HCT116 (cell line): ENCODE data around the gene LRRC9. TPM values are rescaled to one million over a fixed set of nuclear protein-coding genes. Genes with fewer than 3 reads are reported as not detected.

Experiments
- ATAC-seq: fragments of 200-7000 bp; cut with Tn5 transposase; 2 replicates; pipeline ENCODE4 v1.9.1; 2020; ENCODE audit warnings: mild to moderate bottlenecking, moderate library complexity
- BruUV-seq: library from RNA; stranded (reverse); fragments of 400-500 nt; replicated peaks from 2 replicates; lab custom pipeline; 2021; lab: Mats Ljungman, UMichigan
- CTCF ChIA-PET: fragments of 300-600 bp; sonication (Branson Sonifier 250); formaldehyde crosslinking; loops from one replicate; lab custom pipeline; 2021; ENCODE audit warnings: antibody characterized with exemption; lab: Charles Lee
- POLR2A ChIA-PET: fragments of 300-600, 350-600 bp; sonication (Branson Sonifier 250); formaldehyde crosslinking; loops from one replicate; lab custom pipeline; 2021; ENCODE audit warnings: antibody characterized with exemption; lab: Charles Lee
- RAD21 ChIA-PET, 2 experiments: fragments of 300-600 bp; sonication (Branson Sonifier 250); formaldehyde crosslinking; loops; one replicate each; lab custom pipeline; 2023; ENCODE audit warnings: low total read pairs in 2 of 2; ENCODE audit not compliant: uncharacterized antibody in 2 of 2, unreplicated experiment in 2 of 2, low non-redundant PET in 1 of 2; lab: Charles Lee
- DNase-seq: peaks from one replicate; pipeline ENCODE4 v3.0.0-alpha.2; 2010; ENCODE audit warnings: low read depth, low spot score
- H2AFZ ChIP-seq: fragments of 200-600 bp; shearing (Covaris generic), sonication (generic); 2 replicates; pipeline ENCODE4 v1.6.1; 2017; ENCODE audit warnings: low read depth, mixed run types, mixed read lengths, antibody characterized with exemption, low read length; ENCODE audit not compliant: poor library complexity, severe bottlenecking
- H3K27ac ChIP-seq: 2 replicates; pipeline ENCODE4 v1.5.1; 2012; ENCODE audit warnings: low read depth, low read length
- H3K27me3 ChIP-seq: fragments of 200-600 bp; sonication (generic); 2 replicates; pipeline ENCODE4 v1.6.1; 2016; ENCODE audit warnings: mixed run types, low read length, mixed read lengths; ENCODE audit not compliant: insufficient read depth
- H3K36me3 ChIP-seq, 2 experiments: fragments of 200-500 bp in 1 of 2; fragments of 200-600 bp in 1 of 2; sonication (Bioruptor generic) in 1 of 2; sonication (generic) in 1 of 2; 2 replicates each; pipeline versions ENCODE4 v1.5.1 to v1.6.1; 2014 to 2016; ENCODE audit warnings: low read length in 2 of 2, inconsistent platforms in 1 of 2, mixed read lengths in 1 of 2, mixed run types in 1 of 2; ENCODE audit not compliant: insufficient read depth in 2 of 2, control insufficient read depth in 1 of 2
- H3K4me1 ChIP-seq, 2 experiments: fragments of 200-600 bp in 1 of 2; sonication (generic) in 1 of 2; 2 replicates each; pipeline versions ENCODE4 v1.5.1 to v1.6.1; 2012 to 2017; ENCODE audit warnings: low read length in 2 of 2, inconsistent platforms in 1 of 2, mild to moderate bottlenecking in 1 of 2, mixed read lengths in 1 of 2, mixed run types in 1 of 2, moderate library complexity in 1 of 2; ENCODE audit not compliant: insufficient read depth in 2 of 2, control insufficient read depth in 1 of 2
- H3K4me2 ChIP-seq: fragments of 200-600 bp; sonication (generic); 2 replicates; pipeline ENCODE4 v1.6.1; 2017; ENCODE audit warnings: mixed run types, low read length, mixed read lengths
- H3K4me3 ChIP-seq, 2 experiments: fragments of 200-600 bp in 1 of 2; sonication (generic) in 1 of 2; replicated peaks in 1 of 2; 2 replicates each; pipeline ENCODE4 v1.5.1; 2011 to 2016; ENCODE audit warnings: low read length in 2 of 2, control low read depth in 1 of 2, low read depth in 1 of 2, mild to moderate bottlenecking in 1 of 2, mixed read lengths in 1 of 2, mixed run types in 1 of 2
- H3K79me2 ChIP-seq: fragments of 200-600 bp; sonication (generic); 2 replicates; pipeline ENCODE4 v1.6.1; 2017; ENCODE audit warnings: mild to moderate bottlenecking, mixed run types, low read length, moderate library complexity, mixed read lengths; ENCODE audit not compliant: insufficient read depth
- H3K9ac ChIP-seq: fragments of 200-600 bp; sonication (generic); 2 replicates; pipeline ENCODE4 v1.6.1; 2016; ENCODE audit warnings: low read length, mixed read lengths
- H3K9me2 ChIP-seq: fragments of 200-600 bp; sonication (generic), shearing (Covaris generic); 2 replicates; pipeline ENCODE4 v1.6.1; 2017; ENCODE audit warnings: mixed run types, mild to moderate bottlenecking, moderate library complexity; ENCODE audit not compliant: insufficient read depth
- H3K9me3 ChIP-seq, 2 experiments: fragments of 200-500 bp in 1 of 2; fragments of 200-600 bp in 1 of 2; sonication (Bioruptor generic) in 1 of 2; sonication (generic) in 1 of 2; 2 replicates each; pipeline ENCODE4 v1.6.1; 2014 to 2017; ENCODE audit warnings: low read length in 2 of 2, mixed read lengths in 2 of 2, inconsistent platforms in 1 of 2, low read depth in 1 of 2, mild to moderate bottlenecking in 1 of 2, mixed run types in 1 of 2, moderate library complexity in 1 of 2; ENCODE audit not compliant: control insufficient read depth in 1 of 2, insufficient read depth in 1 of 2
- H4K20me1 ChIP-seq: fragments of 200-600 bp; sonication (generic), shearing (Covaris generic); 2 replicates; pipeline ENCODE4 v1.6.1; 2017; ENCODE audit warnings: mixed run types, mild to moderate bottlenecking, moderate library complexity; ENCODE audit not compliant: insufficient read depth
- CEBPB ChIP-seq: IDR thresholded peaks from 2 replicates; pipeline ENCODE4 v1.6.1; 2012; ENCODE audit warnings: low read depth
- ELF1 ChIP-seq: IDR thresholded peaks from 2 replicates; pipeline ENCODE4 v1.6.1; 2012; ENCODE audit warnings: low read depth, borderline replicate concordance
- EZH2 ChIP-seq: fragments of 200-600 bp; sonication (generic); IDR thresholded peaks from 2 replicates; pipeline ENCODE4 v1.6.1; 2017; ENCODE audit warnings: antibody characterized with exemption, mixed run types
- FOSL1 ChIP-seq: IDR thresholded peaks from 2 replicates; pipeline ENCODE4 v1.6.1; 2012; ENCODE audit warnings: low read depth
- POLR2AphosphoS5 ChIP-seq: IDR thresholded peaks from 2 replicates; pipeline ENCODE4 v1.6.1; 2011; ENCODE audit warnings: mild to moderate bottlenecking, low read depth, low read length, moderate library complexity
- SIN3A ChIP-seq: IDR thresholded peaks from 2 replicates; pipeline ENCODE4 v1.6.1; 2012; ENCODE audit warnings: low read depth
- YY1 ChIP-seq: IDR thresholded peaks from 2 replicates; pipeline ENCODE4 v1.6.1; 2011; ENCODE audit warnings: low read length, low read depth, moderate library complexity, mild to moderate bottlenecking; ENCODE audit not compliant: insufficient replicate concordance; ENCODE audit errors: extremely low read depth
- ZFX ChIP-seq: fragments of 450-650 bp; IDR thresholded peaks from 2 replicates; pipeline ENCODE4 v1.6.1; 2017
- intact Hi-C: fragments of 100-400 bp; cut with micrococcal nuclease; formaldehyde crosslinking; loops from 2 replicates; pipeline ENCODE4 v1.10.0; 2022
- total RNA-seq: library from RNA; stranded (reverse); gene quantifications from one replicate; pipeline ENCODE4 v1.2.1, GENCODE V29; 2021; ENCODE audit not compliant: unreplicated experiment
- TF ChIP-seq, protein P1 (sequence below), 3 experiments: fragments of 200-600 bp in 1 of 3; sonication (generic) in 1 of 3; IDR thresholded peaks in 2 of 3; conservative IDR thresholded peaks in 1 of 3; 2 replicates each; pipeline ENCODE4 v1.5.1; 2012 to 2017; ENCODE audit warnings: low read depth in 2 of 3, low read length in 2 of 3, antibody characterized with exemption in 1 of 3, borderline replicate concordance in 1 of 3, control low read depth in 1 of 3, mild to moderate bottlenecking in 1 of 3, mixed read lengths in 1 of 3, mixed run types in 1 of 3, moderate library complexity in 1 of 3; ENCODE audit not compliant: insufficient read depth in 1 of 3
- TF ChIP-seq, protein P2 (sequence below): IDR thresholded peaks from 2 replicates; pipeline ENCODE4 v1.6.1; 2012

Gene LRRC9
- total RNA-seq, 1 experiment from 2014 or later, result not detected

DNA sequence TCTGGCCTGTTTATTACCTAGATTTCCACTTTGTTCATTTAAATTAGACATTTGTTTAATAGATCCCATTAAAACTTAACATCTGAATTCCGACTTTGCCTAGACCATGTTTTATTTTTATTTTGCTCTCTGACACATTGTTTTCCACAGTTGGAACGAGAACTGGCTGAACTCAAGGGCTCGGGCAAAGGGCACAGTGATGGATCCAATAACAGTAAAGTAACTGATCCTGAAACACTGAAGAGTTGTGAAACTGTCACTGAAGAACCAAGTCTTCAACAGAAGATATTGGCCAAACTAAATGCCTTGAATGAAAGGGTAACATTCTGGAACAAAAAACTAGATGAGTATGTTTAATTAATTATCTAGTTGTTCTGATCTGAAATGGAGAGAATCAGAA lies 39.7 kb downstream of the LRRC9 start:
- Histone ChIP-seq H2AFZ (no peak overlapping the region), H3K27ac (no peak overlapping the region), H3K27me3 (no peaks in the 10 kb centered on the region), H3K36me3 (no peaks in the 10 kb centered on the region), H3K79me2 (no peaks in the 10 kb centered on the region), H3K4me3 (no peak overlapping the region), H3K9me3 (no peaks in the 10 kb centered on the region), H3K4me1 (no peaks in the 10 kb centered on the region), H3K4me2 (no peak overlapping the region), H4K20me1 (no peaks in the 10 kb centered on the region), H3K9me2 (no peaks in the 10 kb centered on the region), H3K9ac (no peak overlapping the region)
- TF ChIP-seq SIN3A (no peak), ZFX (no peak), POLR2AphosphoS5 (no peak), CEBPB (no peak), ELF1 (no peak), EZH2 (no peak), FOSL1 (no peak), YY1 (no peak)
- TF ChIP-seq, protein P1, sequence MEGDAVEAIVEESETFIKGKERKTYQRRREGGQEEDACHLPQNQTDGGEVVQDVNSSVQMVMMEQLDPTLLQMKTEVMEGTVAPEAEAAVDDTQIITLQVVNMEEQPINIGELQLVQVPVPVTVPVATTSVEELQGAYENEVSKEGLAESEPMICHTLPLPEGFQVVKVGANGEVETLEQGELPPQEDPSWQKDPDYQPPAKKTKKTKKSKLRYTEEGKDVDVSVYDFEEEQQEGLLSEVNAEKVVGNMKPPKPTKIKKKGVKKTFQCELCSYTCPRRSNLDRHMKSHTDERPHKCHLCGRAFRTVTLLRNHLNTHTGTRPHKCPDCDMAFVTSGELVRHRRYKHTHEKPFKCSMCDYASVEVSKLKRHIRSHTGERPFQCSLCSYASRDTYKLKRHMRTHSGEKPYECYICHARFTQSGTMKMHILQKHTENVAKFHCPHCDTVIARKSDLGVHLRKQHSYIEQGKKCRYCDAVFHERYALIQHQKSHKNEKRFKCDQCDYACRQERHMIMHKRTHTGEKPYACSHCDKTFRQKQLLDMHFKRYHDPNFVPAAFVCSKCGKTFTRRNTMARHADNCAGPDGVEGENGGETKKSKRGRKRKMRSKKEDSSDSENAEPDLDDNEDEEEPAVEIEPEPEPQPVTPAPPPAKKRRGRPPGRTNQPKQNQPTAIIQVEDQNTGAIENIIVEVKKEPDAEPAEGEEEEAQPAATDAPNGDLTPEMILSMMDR (IDR thresholded peaks at IDR 0.05 in 2 of 3, conservative IDR thresholded peaks at IDR 0.05 in 1 of 3; ENCODE audit: borderline replicate concordance in 1 of 3, insufficient read depth in 1 of 3, low read depth in 2 of 3, low read length in 2 of 3), result no peak
- TF ChIP-seq, protein P2, sequence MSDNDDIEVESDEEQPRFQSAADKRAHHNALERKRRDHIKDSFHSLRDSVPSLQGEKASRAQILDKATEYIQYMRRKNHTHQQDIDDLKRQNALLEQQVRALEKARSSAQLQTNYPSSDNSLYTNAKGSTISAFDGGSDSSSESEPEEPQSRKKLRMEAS, result no peak
- RAD21 ChIA-PET, result no interaction called here
- CTCF ChIA-PET, result no interaction called here
- no TSS peak for BruUV-seq
- POLR2A ChIA-PET, result no interaction called here
- intact Hi-C loops, result loop anchor here (10.0 kb wide), 1 partner anchor 1295 kb away; no protein-coding TSS in a partner anchor
- no peak for DNase-seq
- ATAC-seq, result no peak
